Ovary (tissue), 9 donors: ENCODE data around the gene PRDM15. TPM values are rescaled to one million over a fixed set of nuclear protein-coding genes. Genes with fewer than 3 reads are reported as not detected.

Source experiments
- DNase-seq, 5 donors: peaks; one replicate each; pipeline ENCODE4 v3.0.0-alpha.2; 2019 to 2020
- H3K27ac ChIP-seq, 2 donors: fragments of 200-600 bp; one replicate each; pipeline versions ENCODE4 v1.5.1 to v1.8.0; 2019 to 2022
- H3K27me3 ChIP-seq: fragments of 200-600 bp; one replicate; pipeline ENCODE4 v1.8.0; 2022
- H3K36me3 ChIP-seq: fragments of 200-600 bp; sonication (generic); one replicate; pipeline ENCODE4 v1.5.1; 2019
- H3K4me1 ChIP-seq: one replicate; pipeline ENCODE4 v1.8.1; 2013; ENCODE audit warnings: mild to moderate bottlenecking, moderate library complexity; ENCODE audit not compliant: insufficient read depth
- H3K4me3 ChIP-seq: fragments of 200-600 bp; sonication (generic); one replicate; pipeline ENCODE4 v1.5.1; 2017
- H3K9me3 ChIP-seq, 2 donors: fragments of 200-600 bp in 1 of 2; sonication (generic) in 1 of 2; one replicate each; pipeline versions ENCODE4 v1.5.1 to v1.8.1; 2013 to 2019; ENCODE audit warnings: mild to moderate bottlenecking in 1 of 2, moderate library complexity in 1 of 2
- EP300 ChIP-seq: sonication (generic); formaldehyde crosslinking; IDR thresholded peaks from one replicate; pipeline ENCODE4 v1.6.1; 2017; ENCODE audit warnings: antibody characterized with exemption
- POLR2A ChIP-seq: fragments of 450-650 bp; IDR thresholded peaks from one replicate; pipeline ENCODE4 v1.6.1; 2017; ENCODE audit warnings: antibody characterized with exemption, mild to moderate bottlenecking, moderate library complexity
- WGBS, 3 donors: extraction: QIAGEN DNeasy Blood & Tissue Kit in 1 of 3; methylation state at CpG; one replicate each; pipeline versions ENCODE4 v1.1.5 to v1.1.7; 2013 to 2017; 5-methylcytosine and 5-hydroxymethylcytosine counted together
- intact Hi-C, 4 donors: fragments of 100-400 bp; cut with DNase I; formaldehyde crosslinking; loops; one replicate each; pipeline versions ENCODE4 v1.11.0 to v1.15.1; 2022 to 2023
- polyA plus RNA-seq, 2 donors: library from polyadenylated mRNA; stranded (reverse); fragments of 200-250 nt in 1 of 2; fragments of 350-450 nt in 1 of 2; fragmentation: Illumina TruSeq in 1 of 2; extraction: RNeasy Lipid Tissue Mini Kit (QIAGEN cat#74804) in 1 of 2; gene quantifications; one replicate each; pipeline ENCODE4 v1.2.3, GENCODE V29; 2013 to 2014
- total RNA-seq, 7 donors: library from RNA; depleted of rRNA in 2 of 7; stranded (reverse); fragments of >200 nt in 2 of 7; fragmentation: NEBNext Ultra II Directional in 3 of 7; extraction: Animal tissue kit (Norgen Biotek cat#: 25700) in 3 of 7; gene quantifications; one replicate each; pipeline versions ENCODE4 v1.1.0 to v1.2.4, GENCODE V29; 2016 to 2023
- TF ChIP-seq, protein P1 (sequence below), 3 donors: fragments of 450-650 bp in 2 of 3; fragments of 200-600 bp in 1 of 3; IDR thresholded peaks; one replicate each; pipeline versions ENCODE4 v1.5.1 to v1.8.0; 2016 to 2022; ENCODE audit warnings: antibody characterized with exemption in 3 of 3, mild to moderate bottlenecking in 1 of 3
- donor health status: DM: no; HTN: no; CAD: no; lungs with moderate emphysema.
- donor health status: DM: no; HTN: no; CAD: no.
- donor health status: Bipolar disorder and iron deficiency.
- donor health status: DM: yes; HTN: yes; CAD: no.
- donor health status: DM: no; HTN: no; CAD: no.
- donor health status: DM: yes; HTN: yes; CAD: no.

Gene PRDM15
- total and polyA plus RNA-seq, 9 donors, result 2.0 to 10.9 (median 5.9) TPM

DNA sequence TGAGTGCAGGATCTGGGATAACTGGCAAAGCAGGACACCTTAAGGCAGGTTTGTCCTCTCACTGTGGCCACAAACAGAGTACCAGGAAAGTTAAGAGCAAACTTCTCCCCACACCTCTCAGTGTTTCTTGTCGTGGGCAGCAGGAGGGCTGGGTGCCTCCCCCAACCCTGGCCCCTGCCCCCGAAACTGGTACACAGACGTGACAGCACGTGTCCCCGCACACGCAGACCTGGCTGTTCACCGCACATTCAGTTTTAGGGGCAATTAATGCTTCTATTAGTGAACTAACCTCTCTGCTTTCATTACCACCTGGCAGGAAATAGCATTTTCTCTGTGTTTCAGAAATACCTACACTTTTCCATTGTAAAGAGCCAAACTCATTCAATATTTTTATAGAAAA, 79.4 kb downstream of the PRDM15 start:
- intact Hi-C loops, result no loop called here
- H3K27me3 ChIP-seq, result no peaks in the 10 kb centered on the region

DNA sequence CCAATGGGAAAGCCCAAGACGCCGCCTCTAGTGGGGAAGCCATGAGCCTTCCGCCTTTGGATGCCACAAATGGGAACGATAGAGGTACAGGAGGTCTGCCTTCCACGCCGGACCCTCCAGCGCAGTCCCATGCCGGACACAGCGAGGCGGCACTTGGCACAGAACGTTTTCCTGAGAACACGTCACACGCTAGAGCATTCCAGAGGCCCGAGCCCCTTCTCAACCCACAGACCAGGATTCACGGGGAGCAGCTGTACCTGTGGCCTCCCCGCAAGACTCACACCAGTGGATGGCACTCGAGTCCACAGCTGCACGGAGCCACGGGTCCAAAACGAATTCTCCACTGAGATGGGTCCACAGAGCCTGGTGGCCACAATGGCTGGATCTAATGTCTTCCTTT, 80.8 kb downstream of the PRDM15 start:
- TF ChIP-seq EP300 (no peak), POLR2A (no peak)
- TF ChIP-seq, protein P1, sequence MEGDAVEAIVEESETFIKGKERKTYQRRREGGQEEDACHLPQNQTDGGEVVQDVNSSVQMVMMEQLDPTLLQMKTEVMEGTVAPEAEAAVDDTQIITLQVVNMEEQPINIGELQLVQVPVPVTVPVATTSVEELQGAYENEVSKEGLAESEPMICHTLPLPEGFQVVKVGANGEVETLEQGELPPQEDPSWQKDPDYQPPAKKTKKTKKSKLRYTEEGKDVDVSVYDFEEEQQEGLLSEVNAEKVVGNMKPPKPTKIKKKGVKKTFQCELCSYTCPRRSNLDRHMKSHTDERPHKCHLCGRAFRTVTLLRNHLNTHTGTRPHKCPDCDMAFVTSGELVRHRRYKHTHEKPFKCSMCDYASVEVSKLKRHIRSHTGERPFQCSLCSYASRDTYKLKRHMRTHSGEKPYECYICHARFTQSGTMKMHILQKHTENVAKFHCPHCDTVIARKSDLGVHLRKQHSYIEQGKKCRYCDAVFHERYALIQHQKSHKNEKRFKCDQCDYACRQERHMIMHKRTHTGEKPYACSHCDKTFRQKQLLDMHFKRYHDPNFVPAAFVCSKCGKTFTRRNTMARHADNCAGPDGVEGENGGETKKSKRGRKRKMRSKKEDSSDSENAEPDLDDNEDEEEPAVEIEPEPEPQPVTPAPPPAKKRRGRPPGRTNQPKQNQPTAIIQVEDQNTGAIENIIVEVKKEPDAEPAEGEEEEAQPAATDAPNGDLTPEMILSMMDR (IDR thresholded peaks at IDR 0.05), result no peak
- Histone ChIP-seq H3K27ac (no peak overlapping the region), H3K4me1 (peaks cover 2% of the 10 kb centered on the region), H3K27me3 (no peaks in the 10 kb centered on the region), H3K9me3 (no peaks in the 10 kb centered on the region), H3K36me3 (no peaks in the 10 kb centered on the region), H3K4me3 (no peak overlapping the region)
- intact Hi-C loops, result no loop called here
- no peak for DNase-seq
- WGBS, 3 donors, result 92 to 97% (median 92%) methylated on average over 20 of the region's 20 CpGs

More for the DNA sequence above, 79.4 kb downstream of the PRDM15 start:
- Histone ChIP-seq H3K4me1 (peaks cover 4% of the 10 kb centered on the region), H3K27ac (no peak overlapping the region), H3K4me3 (no peak overlapping the region), H3K36me3 (no peaks in the 10 kb centered on the region), H3K9me3 (no peaks in the 10 kb centered on the region)
- WGBS, 3 donors, result 90 to 93% (median 91%) methylated on average over 7 of the region's 7 CpGs
- no peak for TF ChIP-seq EP300
- TF ChIP-seq, protein P1 (IDR thresholded peaks at IDR 0.05), result no peak
- no peak for TF ChIP-seq POLR2A
- no peak for DNase-seq

DNA sequence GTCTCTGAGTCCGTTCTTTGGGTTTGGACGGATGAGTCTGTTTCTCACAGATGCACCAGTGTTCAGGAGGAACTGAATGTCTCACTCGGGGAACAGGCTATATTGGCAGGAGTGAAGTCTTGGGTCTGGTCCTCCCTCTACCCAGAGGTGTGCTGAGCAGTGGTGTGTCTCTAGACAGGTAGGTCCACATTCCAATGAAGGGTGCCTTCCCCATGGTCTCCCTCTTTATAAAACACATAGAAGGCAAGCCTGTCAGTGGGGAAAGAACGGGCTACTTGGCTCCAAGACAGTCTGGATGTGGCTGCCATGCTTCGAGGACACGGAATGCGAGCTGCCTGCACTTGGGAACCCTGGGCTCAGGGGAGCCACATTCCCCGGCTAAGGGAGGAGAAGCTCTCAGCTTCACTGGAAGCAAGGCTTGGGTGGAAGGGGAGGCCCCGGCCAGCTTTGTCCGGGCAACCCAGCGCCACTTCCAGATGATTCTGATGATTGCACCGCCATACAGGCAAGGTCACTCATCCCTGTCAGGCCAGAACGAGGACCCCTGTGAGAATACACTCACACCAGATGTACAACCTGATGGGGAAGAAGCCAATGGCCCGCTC, 82.6 kb downstream of the PRDM15 start:
- H3K4me3 ChIP-seq, result no peak overlapping the region
- no peak for DNase-seq
- no peaks in the 10 kb centered on the region for H3K9me3 ChIP-seq
- TF ChIP-seq POLR2A (no peak), EP300 (no peak)
- TF ChIP-seq, protein P1 (IDR thresholded peaks at IDR 0.05), result no peak
- H3K36me3 ChIP-seq, result no peaks in the 10 kb centered on the region
- no peaks in the 10 kb centered on the region for H3K27me3 ChIP-seq
- no peak overlapping the region for H3K27ac ChIP-seq
- intact Hi-C loops, result no loop called here
- H3K4me1 ChIP-seq, result no peaks in the 10 kb centered on the region
- WGBS, 3 donors, result 89 to 95% (median 92%) methylated on average over 13 to 14 of the region's 14 CpGs

DNA sequence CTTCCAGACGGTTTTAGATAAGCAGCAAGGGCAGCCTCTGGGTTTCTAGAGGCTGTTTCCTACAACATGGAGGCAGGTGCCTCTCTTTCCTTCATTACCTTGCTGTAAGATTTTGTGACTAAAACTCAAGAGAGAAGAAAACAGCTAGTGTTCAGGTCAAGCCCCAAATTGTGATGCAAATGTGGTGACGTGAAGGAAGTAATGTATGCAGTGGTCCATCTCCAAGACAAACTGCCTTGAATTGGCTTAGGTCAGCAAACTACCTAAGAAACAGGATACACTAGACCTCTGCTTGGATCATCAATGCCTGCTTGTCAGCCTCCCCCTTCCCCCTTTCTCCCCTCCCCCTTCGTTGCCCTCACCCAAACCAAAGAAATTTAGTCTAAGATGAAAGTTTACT, 83.4 kb downstream of the PRDM15 start:
- Histone ChIP-seq H3K36me3 (no peaks in the 10 kb centered on the region), H3K4me1 (no peaks in the 10 kb centered on the region), H3K27me3 (no peaks in the 10 kb centered on the region), H3K9me3 (no peaks in the 10 kb centered on the region), H3K27ac (no peak overlapping the region), H3K4me3 (no peak overlapping the region)
- 33 to 51% (median 49%) methylated on average over 3 of the region's 3 CpGs for WGBS, 3 donors
- intact Hi-C loops, result no loop called here
- no peak for DNase-seq
- TF ChIP-seq, protein P1 (IDR thresholded peaks at IDR 0.05), result no peak
- TF ChIP-seq EP300 (no peak), POLR2A (no peak)
